Right renal pelvis (tissue), 4 donors: ENCODE data around the gene CCDC192. TPM values are rescaled to one million over a fixed set of nuclear protein-coding genes. Genes with fewer than 3 reads are reported as not detected.
"Not testable (repeated sequence)": the region's sequence is repeated elsewhere in the genome, so short reads cannot be mapped to it uniquely, and the experiment has no call there.

Source experiments
- DNase-seq, 4 donors: peaks; one replicate each; pipeline ENCODE4 v3.0.0-alpha.2; 2013; ENCODE audit warnings: low read depth in 4 of 4, low spot score in 3 of 4, missing footprints in 1 of 4
- polyA plus RNA-seq, 4 donors: library from polyadenylated mRNA; unstranded; fragments of 120-200 nt; gene quantifications; one replicate each; pipeline ENCODE4 v1.2.1, GENCODE V29; 2013; ENCODE audit not compliant: insufficient read length in 4 of 4

Gene CCDC192
- polyA plus RNA-seq, 4 donors = 0.79 to 1.2 (median 1.0) TPM

- no peak for DNase-seq
Observed at GRCh38 chr5:127839496-127840197, 136.5 kb downstream of the CCDC192 start.

- no peak for DNase-seq
Observed at GRCh38 chr5:127840198-127840524, 137.0 kb downstream of the CCDC192 start.

GRCh38 chr5:127840809-127841208, 137.6 kb downstream of the CCDC192 start:
- DNase-seq = no peak

GRCh38 chr5:127844581-127845021, 141.4 kb downstream of the CCDC192 start:
- no peak for DNase-seq

- DNase-seq = no peak
Observed at GRCh38 chr5:127846884-127847283, 143.7 kb downstream of the CCDC192 start.

- not testable (repeated sequence) for DNase-seq
Observed at GRCh38 chr5:127847641-127848040, 144.4 kb downstream of the CCDC192 start.

GRCh38 chr5:127848098-127848497, 144.9 kb downstream of the CCDC192 start:
- DNase-seq = no peak

- DNase-seq = no peak
Observed at GRCh38 chr5:127849408-127849807, 146.2 kb downstream of the CCDC192 start.

- DNase-seq = no peak
Observed at GRCh38 chr5:127849891-127850290, 146.7 kb downstream of the CCDC192 start.

GRCh38 chr5:127851964-127852363, 148.8 kb downstream of the CCDC192 start:
- no peak for DNase-seq

GRCh38 chr5:127854520-127854919, 151.3 kb downstream of the CCDC192 start:
- no peak for DNase-seq

- DNase-seq = no peak
Observed at GRCh38 chr5:127856292-127856691, 153.1 kb downstream of the CCDC192 start.

- DNase-seq = no peak
Observed at GRCh38 chr5:127858116-127858784, 155.1 kb downstream of the CCDC192 start.

- no peak for DNase-seq
Observed at GRCh38 chr5:127860291-127860690, 157.1 kb downstream of the CCDC192 start.

- no peak for DNase-seq
Observed at GRCh38 chr5:127863161-127863560, 160.0 kb downstream of the CCDC192 start.

GRCh38 chr5:127863610-127864395, 160.6 kb downstream of the CCDC192 start:
- no peak for DNase-seq

GRCh38 chr5:127864511-127864910, 161.3 kb downstream of the CCDC192 start:
- DNase-seq = no peak

- DNase-seq = no peak
Observed at GRCh38 chr5:127865273-127865672, 162.1 kb downstream of the CCDC192 start.

- DNase-seq = no peak
Observed at GRCh38 chr5:127867022-127867783, 164.0 kb downstream of the CCDC192 start.

GRCh38 chr5:127870914-127871313, 167.7 kb downstream of the CCDC192 start:
- no peak for DNase-seq
